Ovary (tissue), 3 donors: ENCODE data around the gene BORCS6.

Experiments
- CTCF ChIP-seq, 3 donors: fragments of 450-650 bp in 2 of 3; fragments of 200-600 bp in 1 of 3; IDR thresholded peaks; one replicate each; pipeline versions ENCODE4 v1.5.1 to v1.8.0; 2016 to 2022; ENCODE audit warnings: antibody characterized with exemption in 3 of 3, mild to moderate bottlenecking in 1 of 3
- POLR2A ChIP-seq: fragments of 450-650 bp; IDR thresholded peaks from one replicate; pipeline ENCODE4 v1.6.1; 2017; ENCODE audit warnings: antibody characterized with exemption, mild to moderate bottlenecking, moderate library complexity
- donor health status: DM: no; HTN: no; CAD: no.

- TF ChIP-seq POLR2A = no peak
- TF ChIP-seq CTCF (IDR thresholded peaks at IDR 0.05) = no peak
Observed at GRCh38 chr17:8142887-8143580, 46.9 kb downstream of the BORCS6 start.
